HG03575 (cell line): ENCODE results near the gene ZMYM3.
"Not testable (repeated sequence)": the region's sequence is repeated elsewhere in the genome, so short reads cannot be mapped to it uniquely, and the experiment has no call there.

Experiments
- ATAC-seq: cut with Tn5 transposase; IDR thresholded peaks from one replicate; pipeline ENCODE4 v1.9.1; 2021; ENCODE audit not compliant: unreplicated experiment, insufficient number of reproducible peaks, low FRiP score; ENCODE audit errors: extremely low read depth

ZMYM3 gene

GRCh38 chrX:71254092-71254963 lies at the start of gene ZMYM3:
Gene ZMYM3, minus strand, starts transcription at chrX:71254140. Its CDS starts 885 bp downstream, at chrX:71253255.
- ATAC-seq = no peak

DNA sequence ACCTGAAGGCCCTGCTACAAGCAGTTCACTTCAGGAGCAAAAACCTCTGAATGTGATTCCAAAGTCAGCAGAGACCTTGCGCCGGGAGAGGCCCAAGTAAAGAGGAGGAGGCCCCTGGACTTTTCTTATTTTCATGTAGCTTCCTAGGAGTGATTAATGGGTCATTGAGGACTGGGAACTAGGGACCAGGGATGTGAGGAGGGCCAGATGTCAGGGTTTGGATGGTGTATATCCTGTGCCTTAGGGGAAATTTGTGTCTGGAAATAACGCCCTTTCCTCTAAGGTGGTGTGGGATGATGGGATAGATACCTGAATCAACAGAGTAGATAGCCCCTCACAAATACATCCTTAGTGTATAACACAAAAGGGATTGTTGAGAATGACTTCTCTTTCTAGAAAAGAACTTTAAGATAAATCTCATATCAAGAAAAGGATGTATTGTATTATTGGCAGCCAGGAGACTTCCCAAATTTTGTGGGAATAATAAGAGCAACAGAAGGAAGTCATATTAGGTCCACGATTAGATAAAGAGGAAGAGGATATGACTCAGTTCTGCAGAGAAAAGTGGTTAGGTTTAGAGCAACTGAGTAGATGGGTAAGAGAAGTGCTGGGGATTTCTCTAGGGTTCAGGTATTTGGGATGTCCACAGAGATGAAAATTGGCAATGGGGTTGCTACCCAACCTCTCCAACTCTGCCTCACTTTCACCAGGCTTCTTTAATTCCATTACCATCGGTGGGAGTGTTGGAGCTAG lies 48.7 kb upstream of the ZMYM3 start:
- ATAC-seq = no peak

- ATAC-seq = no peak
Measured at GRCh38 chrX:71301195-71301924, 47.4 kb upstream of the ZMYM3 start, which contains the start of gene ITGB1BP2. Gene ITGB1BP2, plus strand, starts transcription at chrX:71301750. Its CDS starts 57 bp downstream, at chrX:71301807.

DNA sequence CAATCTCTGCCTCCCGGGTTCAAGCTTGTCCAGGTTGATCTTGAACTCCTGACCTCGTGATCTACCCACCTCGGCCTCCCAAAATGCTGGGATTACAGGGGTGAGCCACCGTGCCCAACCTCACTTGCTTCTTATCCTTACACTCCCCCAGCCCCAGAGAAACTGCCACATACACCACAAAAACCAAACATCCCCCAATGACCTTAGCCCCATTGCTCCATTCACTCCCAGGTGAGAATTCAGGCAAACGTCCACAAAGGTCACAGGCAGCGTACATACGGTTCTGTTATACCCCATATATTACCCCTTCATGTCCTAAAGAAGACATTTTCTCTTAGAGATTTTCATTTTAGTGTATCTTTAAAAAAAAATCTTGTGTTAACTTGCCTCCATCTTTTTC lies 46.6 kb upstream of the ZMYM3 start:
- not testable (repeated sequence) for ATAC-seq

DNA sequence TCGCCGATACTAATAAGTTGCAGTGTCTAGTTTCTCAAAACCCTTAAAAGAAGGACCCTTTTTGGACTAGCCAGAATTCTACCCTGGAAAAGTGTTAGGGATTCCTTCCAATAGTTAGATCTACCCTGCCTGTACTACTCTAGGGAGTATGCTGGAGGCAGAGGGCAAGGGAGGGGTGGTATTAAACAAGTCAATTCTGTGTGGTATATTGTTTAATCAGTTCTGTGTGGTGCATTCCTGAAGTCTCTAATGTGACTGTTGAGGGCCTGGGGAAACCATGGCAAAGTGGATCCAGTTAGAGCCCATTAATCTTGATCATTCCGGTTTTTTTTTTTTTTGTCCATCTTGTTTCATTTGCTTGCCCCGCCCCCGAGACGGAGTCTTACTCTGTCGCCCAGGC lies 46.1 kb upstream of the ZMYM3 start:
- not testable (repeated sequence) for ATAC-seq

DNA sequence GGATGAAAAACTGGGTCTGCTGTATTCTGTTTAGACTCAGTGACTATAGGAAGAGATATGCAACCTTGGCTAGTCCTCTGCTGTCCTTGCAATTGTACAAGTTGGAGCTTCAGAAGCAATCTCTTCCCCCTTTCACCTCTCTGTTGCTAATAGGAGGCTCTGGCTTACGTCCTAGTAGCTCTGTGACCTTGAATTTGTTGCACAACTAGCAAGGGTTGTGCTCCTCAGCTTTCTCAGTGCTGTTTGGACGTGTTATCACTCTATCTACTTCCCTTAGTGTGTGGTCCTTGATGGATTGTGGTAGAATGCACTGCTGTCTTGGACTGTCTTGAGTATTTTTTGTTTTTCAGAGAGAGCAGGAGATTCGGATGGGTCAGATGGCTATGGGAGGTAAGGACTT lies 44.2 kb upstream of the ZMYM3 start:
- ATAC-seq = no peak

- no peak for ATAC-seq
Measured at GRCh38 chrX:71296806-71297205, 42.9 kb upstream of the ZMYM3 start.

DNA sequence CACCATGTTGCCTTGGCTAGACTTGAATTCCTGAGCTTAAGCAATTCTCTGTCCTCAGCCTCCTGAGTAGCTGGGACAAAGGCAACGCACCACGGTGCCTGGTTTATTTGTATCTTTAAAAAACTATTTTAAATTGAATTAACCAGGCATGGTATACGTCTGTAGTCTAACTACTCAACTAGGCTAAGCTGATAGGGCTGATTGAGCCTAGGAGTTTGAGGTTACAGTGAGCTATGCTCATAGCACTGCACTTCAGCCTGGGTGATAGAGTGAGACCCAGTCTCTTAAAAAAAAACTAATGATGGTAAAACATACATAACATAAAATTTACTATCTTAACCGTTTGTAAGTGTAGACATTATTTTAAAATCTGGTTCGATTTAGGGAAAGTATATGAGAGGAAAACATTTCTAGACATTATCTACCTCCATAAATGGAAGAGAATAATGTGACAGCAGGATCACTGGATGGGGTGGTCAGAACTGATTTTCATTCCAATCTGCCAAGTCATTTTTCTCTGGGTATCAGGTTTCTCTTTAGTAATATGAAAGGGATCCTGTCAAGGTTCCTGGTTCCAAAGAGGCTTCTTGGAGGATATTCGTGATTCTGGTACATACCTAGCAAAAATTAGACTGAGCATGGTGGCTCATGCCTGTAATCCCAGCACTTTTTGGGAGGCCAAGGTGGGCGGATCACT lies 38.9 kb upstream of the ZMYM3 start:
- ATAC-seq = no peak

DNA sequence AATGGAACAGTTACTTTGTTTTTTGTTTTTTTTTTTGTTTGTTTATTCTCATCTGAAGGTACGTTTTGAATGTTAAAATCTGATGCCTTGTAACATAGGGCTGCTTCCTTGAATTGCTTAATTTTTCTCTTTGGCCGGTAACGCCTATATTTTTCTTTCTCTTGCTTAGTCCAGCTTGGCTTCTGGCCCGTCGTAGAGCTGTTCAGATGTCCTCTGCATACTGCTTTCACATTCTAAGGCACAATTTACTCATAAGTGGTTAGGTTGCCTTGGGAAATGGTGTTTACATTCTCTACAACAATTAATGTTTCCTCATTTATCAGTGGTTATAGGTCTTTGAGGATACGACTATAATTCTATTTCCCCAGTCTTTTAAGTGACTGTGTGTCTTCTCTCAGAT lies 37.4 kb upstream of the ZMYM3 start:
- ATAC-seq = no peak

- no peak for ATAC-seq
Measured at GRCh38 chrX:71285929-71286328, 32.0 kb upstream of the ZMYM3 start.

- no peak for ATAC-seq
Measured at GRCh38 chrX:71283403-71284143, 29.6 kb upstream of the ZMYM3 start, which contains the start of gene NONO. Gene NONO, plus strand, starts transcription at chrX:71283635. Its CDS starts 7,003 bp downstream, at chrX:71290638.

DNA sequence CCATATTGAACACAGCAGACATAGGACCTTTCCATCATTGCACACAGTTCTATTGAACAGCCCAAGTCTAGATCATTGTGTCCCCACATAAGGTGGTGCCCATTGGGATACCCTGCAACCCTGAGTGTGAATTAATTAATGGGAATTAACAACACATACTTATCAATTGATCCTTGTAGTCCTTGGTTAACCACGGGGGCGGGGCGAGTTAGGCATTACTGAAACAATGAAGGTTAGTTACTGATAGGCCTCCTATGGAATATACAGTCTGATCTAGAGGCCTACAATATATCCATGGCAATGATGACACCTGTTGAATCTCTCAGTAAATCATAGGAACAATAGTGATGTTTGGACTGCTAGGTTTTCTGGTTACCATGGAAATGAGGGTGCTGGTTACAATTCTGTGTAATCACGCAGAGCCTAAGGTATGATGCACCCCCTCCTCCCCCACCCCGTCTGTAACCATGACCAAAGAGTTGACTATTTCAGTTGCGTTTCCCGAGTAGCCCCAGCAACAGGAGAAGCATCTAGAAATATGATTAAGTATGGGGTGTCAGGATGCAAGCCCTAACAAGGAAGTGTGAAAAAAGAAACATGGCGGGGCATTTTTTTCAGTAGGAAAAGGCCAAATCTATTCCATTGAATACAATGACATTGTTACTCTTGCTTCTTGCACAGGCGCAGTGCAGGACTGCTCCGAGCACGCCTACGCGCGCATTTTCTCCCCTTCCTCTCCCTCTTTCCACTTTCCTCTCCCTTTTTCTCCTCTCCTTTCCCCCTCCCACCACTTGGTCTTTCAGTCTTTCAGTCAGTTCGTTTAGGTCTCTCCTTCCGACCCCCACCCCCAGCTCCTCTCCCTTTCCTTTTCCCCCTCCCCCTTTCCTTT lies 28.8 kb upstream of the ZMYM3 start:
- no peak for ATAC-seq

DNA sequence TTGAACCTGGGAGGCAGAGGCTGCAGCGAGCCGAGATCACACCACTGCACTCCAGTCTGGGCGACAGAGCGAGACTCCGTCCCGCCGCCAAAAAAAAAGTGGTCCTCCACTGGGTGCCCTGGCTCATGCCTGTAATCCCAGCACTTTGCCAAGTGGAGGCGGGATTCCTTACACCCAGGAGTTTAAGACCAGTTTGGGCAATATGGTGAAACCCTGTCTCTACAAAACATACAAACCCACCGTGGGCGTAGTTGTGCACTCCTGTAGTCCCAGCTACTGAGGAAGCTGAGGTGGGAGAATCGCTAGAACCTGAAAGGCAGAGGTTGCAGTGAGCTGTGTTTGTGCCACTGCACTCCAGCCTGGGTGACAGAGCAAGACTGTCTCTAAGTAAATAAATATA lies 27.4 kb upstream of the ZMYM3 start:
- not testable (repeated sequence) for ATAC-seq

- ATAC-seq = not testable (repeated sequence)
Measured at GRCh38 chrX:71272313-71272712, 18.4 kb upstream of the ZMYM3 start.

DNA sequence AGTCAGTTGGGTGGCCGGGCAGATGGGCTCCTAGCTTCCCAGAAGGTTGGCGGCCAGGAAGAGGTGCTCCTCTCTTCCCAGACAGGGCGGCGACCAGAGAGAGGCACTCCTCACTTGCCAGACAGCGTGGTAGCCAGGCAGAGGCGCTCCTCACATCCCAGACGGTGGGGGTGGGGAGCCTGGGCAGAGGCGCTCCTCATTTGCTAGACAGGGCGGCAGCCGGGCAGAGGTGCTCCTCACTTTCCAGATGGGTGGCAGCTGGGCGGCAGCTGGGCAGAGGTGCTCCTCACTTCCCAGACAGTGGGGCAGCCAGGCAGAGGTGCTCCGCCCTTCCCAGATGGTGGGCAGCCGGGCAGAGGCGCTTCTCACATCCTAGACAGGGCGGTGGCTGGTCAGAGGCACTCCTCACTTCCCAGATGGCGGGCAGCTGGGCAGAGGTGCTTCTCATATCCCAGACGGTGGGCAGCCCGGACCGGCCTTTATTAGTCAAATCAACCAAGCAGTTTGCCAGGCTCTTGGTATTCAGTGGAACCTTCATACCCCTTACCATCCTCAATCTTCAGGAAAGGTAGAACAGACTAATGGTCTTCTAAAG lies 16.0 kb upstream of the ZMYM3 start:
- no peak for ATAC-seq

GRCh38 chrX:71268624-71269023 lies 14.7 kb upstream of the ZMYM3 start:
- ATAC-seq = not testable (repeated sequence)

DNA sequence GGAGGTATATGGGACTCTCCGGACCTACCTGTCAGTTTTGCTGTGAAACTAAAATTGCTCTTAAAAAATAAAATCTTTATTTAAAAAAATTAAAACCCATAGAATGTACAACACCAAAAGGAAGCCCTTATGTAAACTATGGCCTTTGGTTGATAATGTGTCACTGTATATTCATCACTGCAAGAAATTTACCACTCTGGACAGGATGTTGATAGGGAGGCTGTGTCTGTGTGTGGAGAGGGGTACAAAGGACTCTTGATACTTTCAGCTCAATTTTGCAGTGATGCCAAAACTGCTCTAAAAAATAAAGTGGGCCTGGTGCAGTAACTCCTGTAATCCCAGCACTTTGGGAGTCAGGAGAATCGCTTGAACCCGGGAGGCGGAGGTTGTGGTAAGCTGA lies 2.9 kb upstream of the ZMYM3 start:
- no peak for ATAC-seq
